ENCODE data around the gene MOV10.

GRCh38 chr1:112737573-112737972, 63.1 kb downstream of the MOV10 start:
- TF ChIP-seq CTCF (tag by site-specific recombination; IDR thresholded peaks at IDR 0.05): 0 out of 2 replicates have a peak, but pooled peaks have one; percentile 9
- no peak for TF ChIP-seq ZSCAN23 (tag by site-specific recombination; IDR thresholded peaks at IDR 0.05)
- no peak for TF ChIP-seq ZNF354C (tag by site-specific recombination; IDR thresholded peaks at IDR 0.05; ENCODE audit: borderline replicate concordance, low read depth)
- TF ChIP-seq SP2 (tag by site-specific recombination; IDR thresholded peaks at IDR 0.05): no peak
- no peak for TF ChIP-seq YY1 (tag by site-specific recombination; IDR thresholded peaks at IDR 0.05)
